Measurements from ENCODE around the gene SLC35A4.

- TF ChIP-seq CTCF (IDR thresholded peaks at IDR 0.05; ENCODE audit: insufficient read depth, low read depth, low read length) = no peak
- no peak for TF ChIP-seq EZH2 (IDR thresholded peaks at IDR 0.05; ENCODE audit: insufficient read depth, low read length)
These were observed 35.5 kb downstream of the SLC35A4 start for GRCh38 chr5:140600096-140600495.

Data from astrocyte (in vitro differentiated cells and primary cell).